ENCODE results near the gene TCIRG1. TPM values are rescaled to one million over a fixed set of nuclear protein-coding genes. Genes with fewer than 3 reads are reported as not detected.
A peak's percentile ranks its signal among the peaks of the same experiment; 100 is the strongest.

Gene TCIRG1
- total RNA-seq (2016; rRNA removed; fragmentation: Illumina TruSeq; extraction: Trizol) (9.9 and 48.0 TPM in 2 replicates), polyA plus RNA-seq (2011; rRNA removed) (69.6 and 97.2 TPM in 2 replicates), polyA minus RNA-seq (2011; rRNA and poly(A)+ RNA removed; ENCODE audit: low replicate concordance) (49.2 and 98.2 TPM in 2 replicates), Bru-seq, nascent RNA (percentile 55 among the genes with signal in this experiment), BruChase-seq, experiment 1, labeled RNA remaining after a 6-hour chase (percentile 68 among the genes with signal in this experiment), BruChase-seq, experiment 2, labeled RNA remaining after a 2-hour chase (percentile 58 among the genes with signal in this experiment)
- 10.6 and 10.9 TPM in 2 replicates for total RNA-seq (2016; cell fraction: cytosol; rRNA removed; fragmentation: Illumina TruSeq; extraction: Trizol; ENCODE audit: low read depth)
- total RNA-seq (2016; cell fraction: insoluble cytoplasmic fraction; rRNA removed; fragmentation: Illumina TruSeq; extraction: Trizol): 7.6 and 52.5 TPM in 2 replicates
- 8.3 and 8.4 TPM in 2 replicates for total RNA-seq (2016; cell fraction: membrane; rRNA removed; fragmentation: Illumina TruSeq; extraction: Trizol)
- 57.2 and 73.6 TPM in 2 replicates for total RNA-seq (2016; cell fraction: nucleus; rRNA removed; fragmentation: Illumina TruSeq; extraction: Trizol)
- polyA plus RNA-seq (2011; cell fraction: cytosol; rRNA removed): 25.1 and 41.9 TPM in 2 replicates
- polyA plus RNA-seq (2011; cell fraction: nucleus; rRNA removed): 1,399 and 1,906 TPM in 2 replicates
- 23.6 and 37.0 TPM in 2 replicates for polyA plus RNA-seq (2012)
- polyA plus RNA-seq (2016; cell fraction: cytosol; fragmentation: Illumina TruSeq; extraction: Trizol; ENCODE audit: low read depth): 3.6 and 4.6 TPM in 2 replicates
- 7.3 and 10.3 TPM in 2 replicates for polyA plus RNA-seq (2016; cell fraction: insoluble cytoplasmic fraction; fragmentation: Illumina TruSeq; extraction: Trizol; ENCODE audit: low read depth)
- polyA plus RNA-seq (2016; cell fraction: membrane; fragmentation: Illumina TruSeq; extraction: Trizol; ENCODE audit: low read depth): 5.5 and 6.6 TPM in 2 replicates
- polyA plus RNA-seq (2016; cell fraction: nucleus; fragmentation: Illumina TruSeq; extraction: Trizol; ENCODE audit: insufficient read depth, low read depth): 176 and 189 TPM in 2 replicates
- polyA minus RNA-seq (2011; cell fraction: cytosol; rRNA and poly(A)+ RNA removed): 22.7 and 28.6 TPM in 2 replicates
- 100 and 121 TPM in 2 replicates for polyA minus RNA-seq (2011; cell fraction: nucleus; rRNA and poly(A)+ RNA removed)
- long read RNA-seq, experiment 1, transcript TCIRG1-201 (20 exons, 2,677 nt): major isoform, 8 of 20 reads
- long read RNA-seq, experiment 1, partial matches to known transcripts: 9 of 20 reads
- long read RNA-seq, experiment 1, other reads (novel, unspliced or antisense): 3 of 20 reads
- long read RNA-seq, experiment 2, transcript TCIRG1-201 (20 exons, 2,677 nt): major isoform, 11 of 50 reads
- long read RNA-seq, experiment 2, partial matches to known transcripts: 20 of 50 reads
- long read RNA-seq, experiment 2, other reads (novel, unspliced or antisense): 19 of 50 reads

GRCh38 chr11:68038718-68039525 is at the start of gene TCIRG1:
Gene TCIRG1 (plus strand): TSS chr11:68039025. CDS start chr11:68041272, 2,247 bp downstream.
- no peaks in the 10 kb centered on the region for H4K20me1 ChIP-seq (ENCODE audit: insufficient read depth, low read length)
- peaks cover 3 to 7% of the 10 kb centered on the region in 2 experiments; a peak in 3 of 5 replicates for H3K36me3 ChIP-seq (replicated peaks in 1 of 2; ENCODE audit: control insufficient read depth in 1 of 2, insufficient read depth in 2 of 2, low read length in 2 of 2)
- intact Hi-C loops (cut with micrococcal nuclease; ENCODE audit: unreplicated experiment) (loop anchor here (1.0 kb wide), 1 partner anchor 9 kb away; the partner anchor contains the start of gene NDUFS8), in situ Hi-C loops (cut with HindIII; ENCODE audit: extremely low pct_ligation_motif_present, low pct_unique_long_range_greater_than_20kb) (no loop called here)
- peak within 1 kb of the TSS; percentile 95 for H3K27ac ChIP-seq (ENCODE audit: extremely low read length, insufficient read depth, low read length)
- no peak within 1 kb of the TSS for H2AFZ ChIP-seq (ENCODE audit: low read length)
- FAIRE-seq: peak; percentile 36
- H3K4me3 ChIP-seq (replicated peaks in 1 of 3; ENCODE audit: insufficient read depth in 1 of 3, low read depth in 2 of 3, low read length in 3 of 3): peak within 1 kb of the TSS; percentile 76 to 84 (median 78)
- no peaks in the 10 kb centered on the region for H3K27me3 ChIP-seq (ENCODE audit: control insufficient read depth in 1 of 2, insufficient read depth in 2 of 2, low read length in 2 of 2)
- DNase-seq (ENCODE audit: low spot score): peak; percentile 79
- H3K79me2 ChIP-seq (ENCODE audit: insufficient read depth, low read length): peaks cover 17% of the 10 kb centered on the region
- peak; percentile 66 for ATAC-seq
- peaks cover 30% of the 10 kb centered on the region for H3K4me1 ChIP-seq (ENCODE audit: insufficient read depth, low read length)
- ChIA-PET CTCF (ENCODE audit: low intra/inter-chr PET ratio, low total read pairs) (no interaction called here), POLR2A (interaction anchor here (0.8 to 3.5 kb wide), 19 partner anchors 10 to 108 kb away, joined by 3 to 17 read pairs (median 10); partner anchors contain the start of genes ALDH3B1 and NDUFS8)
- no peaks in the 10 kb centered on the region for H3K9me3 ChIP-seq (ENCODE audit: low read length)
- H3K4me2 ChIP-seq (ENCODE audit: low read depth, low read length): peak within 1 kb of the TSS; percentile 99
- peak within 1 kb of the TSS; percentile 92 for H3K9ac ChIP-seq (ENCODE audit: insufficient read depth, low read depth, low read length)
- BruUV-seq (replicated peaks): no TSS peak
- WGBS (ENCODE audit: low lambda C conversion rate): 0% methylated on average over 7 of the region's 51 CpGs
- TF ChIP-seq SMAD3 (CRISPR knock-in tag; IDR thresholded peaks at IDR 0.05): peak; percentile 40; the same call in 1 of the 2 replicates
- TF ChIP-seq ZNF784 (CRISPR knock-in tag; IDR thresholded peaks at IDR 0.05; ENCODE audit: borderline replicate concordance): no peak
- TF ChIP-seq SAP130 (CRISPR knock-in tag; IDR thresholded peaks at IDR 0.05; ENCODE audit: low read depth): peak; percentile 66; the same call in 1 of the 2 replicates
- TF ChIP-seq ZNF557 (CRISPR knock-in tag; IDR thresholded peaks at IDR 0.05): 0 out of 2 replicates have a peak, but pooled peaks have one; percentile 40
- no peak for TF ChIP-seq NCOR1 (IDR thresholded peaks at IDR 0.05; ENCODE audit: borderline replicate concordance, low read length)
- TF ChIP-seq ZNF558 (CRISPR knock-in tag; IDR thresholded peaks at IDR 0.05; ENCODE audit: borderline replicate concordance): peak; percentile 22
- TF ChIP-seq, protein P1, sequence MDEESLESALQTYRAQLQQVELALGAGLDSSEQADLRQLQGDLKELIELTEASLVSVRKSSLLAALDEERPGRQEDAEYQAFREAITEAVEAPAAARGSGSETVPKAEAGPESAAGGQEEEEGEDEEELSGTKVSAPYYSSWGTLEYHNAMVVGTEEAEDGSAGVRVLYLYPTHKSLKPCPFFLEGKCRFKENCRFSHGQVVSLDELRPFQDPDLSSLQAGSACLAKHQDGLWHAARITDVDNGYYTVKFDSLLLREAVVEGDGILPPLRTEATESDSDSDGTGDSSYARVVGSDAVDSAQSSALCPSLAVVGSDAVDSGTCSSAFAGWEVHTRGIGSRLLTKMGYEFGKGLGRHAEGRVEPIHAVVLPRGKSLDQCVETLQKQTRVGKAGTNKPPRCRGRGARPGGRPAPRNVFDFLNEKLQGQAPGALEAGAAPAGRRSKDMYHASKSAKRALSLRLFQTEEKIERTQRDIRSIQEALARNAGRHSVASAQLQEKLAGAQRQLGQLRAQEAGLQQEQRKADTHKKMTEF (CRISPR knock-in tag; IDR thresholded peaks at IDR 0.05): peak; percentile 76; the same call in 1 of the 2 replicates
- no peak for TF ChIP-seq POLR2AphosphoS2 (IDR thresholded peaks at IDR 0.05; ENCODE audit: low read depth, low read length)
- TF ChIP-seq ZNF703 (CRISPR knock-in tag; IDR thresholded peaks at IDR 0.05; ENCODE audit: borderline replicate concordance): no peak
- no peak for TF ChIP-seq ATF5 (CRISPR knock-in tag; IDR thresholded peaks at IDR 0.05; ENCODE audit: low read depth)
- peak; percentile 4; the same call in 1 of the 2 replicates for TF ChIP-seq ZNF547 (CRISPR knock-in tag; IDR thresholded peaks at IDR 0.05)
- TF ChIP-seq ZNF672 (CRISPR knock-in tag; IDR thresholded peaks at IDR 0.05): no peak
- no peak for TF ChIP-seq GABPA (IDR thresholded peaks at IDR 0.05; ENCODE audit: low read depth, low read length)
- peak; percentile 9; the same call in 1 of the 2 replicates for TF ChIP-seq GABPA (CRISPR knock-in tag; IDR thresholded peaks at IDR 0.05; ENCODE audit: low read depth)
- no peak for TF ChIP-seq ZSCAN31 (CRISPR knock-in tag; IDR thresholded peaks at IDR 0.05; ENCODE audit: low read depth)

All from HepG2 (cell line).